ENCODE data around the gene LSAMP.

GRCh38 chr3:115989684-115990421, 455.4 kb downstream of the LSAMP start:
- TF ChIP-seq CTCF (conservative IDR thresholded peaks at IDR 0.05) (no peak), EZH2 (IDR thresholded peaks at IDR 0.05; ENCODE audit: low read depth) (no peak)

Measured in PC-9 (cell line).